GM18508 (cell line): Measurements from ENCODE around the gene PTPN14.
A peak's percentile ranks its signal among the peaks of the same experiment; 100 is the strongest.
"Not testable (repeated sequence)": the region's sequence is repeated elsewhere in the genome, so short reads cannot be mapped to it uniquely, and the experiment has no call there.

Source experiments
- ATAC-seq: cut with Tn5 transposase; IDR thresholded peaks from one replicate; pipeline ENCODE4 v1.9.1; 2021; ENCODE audit warnings: moderate number of reproducible peaks; ENCODE audit not compliant: insufficient read depth, unreplicated experiment

PTPN14 gene

DNA sequence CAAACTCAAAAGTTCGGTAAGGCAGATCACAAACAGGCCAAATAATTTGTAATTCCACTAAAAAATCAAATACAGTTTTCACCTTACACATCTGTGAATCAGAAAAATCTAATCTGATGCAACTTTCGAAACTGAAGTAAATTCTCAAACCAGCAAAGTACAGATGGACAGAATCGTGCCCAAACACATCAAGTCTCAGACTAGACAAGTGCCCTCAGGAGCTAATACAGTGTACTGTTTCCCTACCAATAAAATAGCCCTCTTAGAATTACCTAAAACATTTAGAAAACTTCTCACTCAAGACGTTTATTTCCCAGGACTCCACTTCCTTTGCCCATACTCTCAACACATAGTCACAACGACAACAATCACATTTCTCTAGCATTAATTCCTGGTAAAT lies 136.3 kb downstream of the PTPN14 start:
- ATAC-seq, result no peak

DNA sequence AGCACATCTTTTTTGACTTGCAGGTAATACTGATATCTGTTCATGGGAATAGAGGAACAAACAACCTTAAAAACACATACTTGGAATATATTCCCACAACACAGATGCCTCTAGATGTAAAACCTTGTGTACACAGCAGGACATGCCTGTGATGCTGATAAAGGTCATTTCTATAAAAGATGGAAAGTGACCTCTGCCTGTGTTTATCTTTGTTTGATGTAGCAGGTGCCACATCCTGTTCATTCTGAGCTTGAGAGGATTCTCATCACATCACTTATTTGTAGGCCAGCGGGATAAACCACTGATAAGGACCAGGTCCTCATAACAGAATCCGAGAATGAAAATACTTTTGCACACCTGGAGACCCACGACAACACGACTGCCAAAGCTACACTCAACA lies 136.7 kb downstream of the PTPN14 start:
- no peak for ATAC-seq

DNA sequence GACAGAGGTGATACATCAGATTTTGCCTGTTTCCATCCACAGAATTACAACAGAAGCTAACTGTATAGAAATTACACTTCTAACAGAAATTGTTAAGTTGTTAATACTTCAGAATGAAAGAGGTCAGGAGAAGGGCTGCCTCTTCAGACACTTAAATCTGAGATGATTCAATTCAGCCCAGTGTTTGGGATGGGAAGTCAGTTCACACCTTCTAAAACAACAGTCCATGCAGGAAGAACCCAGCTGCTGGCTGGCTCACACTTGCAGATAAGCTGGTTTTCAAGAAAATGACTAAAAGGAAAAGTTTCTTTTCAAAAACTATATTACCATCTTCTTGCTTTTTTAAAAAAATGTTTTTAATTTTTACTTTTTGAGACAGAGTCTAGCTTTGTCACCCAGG lies 138.1 kb downstream of the PTPN14 start:
- ATAC-seq, result no peak

DNA sequence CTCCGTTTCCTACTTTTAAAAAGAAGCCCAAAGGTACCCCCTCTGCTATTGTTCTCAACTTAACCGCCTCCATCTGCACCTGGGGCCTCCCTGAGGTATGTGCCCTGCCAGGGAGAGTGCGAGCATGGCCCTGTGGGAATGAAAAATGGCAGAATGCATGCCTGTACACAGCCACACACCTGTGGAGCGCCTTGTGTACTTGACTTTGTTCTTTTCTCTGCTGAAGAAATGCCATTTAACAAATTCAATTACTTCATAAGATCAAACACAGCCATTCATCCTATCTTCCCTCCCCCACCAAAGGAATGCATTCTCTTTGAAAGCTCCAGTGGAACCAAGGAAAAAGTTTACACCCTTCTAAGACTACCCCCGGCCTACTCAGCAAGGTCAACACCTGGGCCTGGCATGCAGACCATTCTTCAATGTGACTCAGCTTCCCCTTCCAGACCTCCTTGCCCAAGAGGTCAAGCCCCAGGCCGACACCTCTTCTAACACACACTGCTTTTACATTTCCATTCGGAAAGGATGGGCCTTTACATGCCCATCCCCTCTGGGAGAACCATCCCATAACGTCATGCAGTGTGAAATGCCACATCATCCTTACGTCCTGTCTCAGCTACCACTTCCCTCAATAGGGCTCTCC lies 146.7 kb downstream of the PTPN14 start:
- ATAC-seq, result peak; percentile 4

DNA sequence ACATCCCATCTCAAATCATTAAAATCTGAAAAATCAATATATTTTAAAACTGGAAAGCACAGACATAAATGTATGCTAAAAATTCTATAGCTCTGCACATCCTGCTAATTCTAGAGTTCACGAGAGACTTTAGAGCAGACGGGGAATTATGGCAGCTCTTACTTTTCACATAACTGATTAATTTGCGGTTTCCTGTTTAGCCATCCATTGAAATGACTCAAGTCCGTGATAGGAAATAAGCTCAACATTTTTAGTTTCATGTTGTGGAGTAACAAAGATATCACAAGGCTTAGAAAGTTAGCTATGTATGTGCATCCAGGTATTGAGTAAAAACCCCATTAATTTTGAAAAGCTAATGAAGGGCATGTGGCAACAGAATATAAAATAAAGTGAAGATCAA lies 147.2 kb downstream of the PTPN14 start:
- ATAC-seq, result peak; percentile 82

DNA sequence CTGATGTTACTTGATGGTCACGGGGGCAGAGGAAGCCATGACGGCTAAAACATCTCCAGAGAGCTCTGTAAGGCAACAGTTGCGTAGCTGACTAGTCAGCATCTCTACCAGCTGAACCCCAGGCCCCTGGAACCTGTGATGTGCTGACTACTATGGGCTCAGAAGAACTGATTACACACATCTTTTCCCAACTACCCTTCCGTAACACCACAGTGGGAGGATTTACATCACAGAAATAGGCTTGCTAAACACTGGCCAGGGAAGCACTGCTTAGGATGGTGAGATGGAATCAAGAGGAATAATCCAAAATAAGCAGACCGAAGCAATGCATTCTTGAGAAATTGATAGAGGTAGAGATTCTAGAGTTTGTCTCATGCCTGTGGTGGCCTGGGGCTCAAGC lies 148.0 kb downstream of the PTPN14 start:
- no peak for ATAC-seq

DNA sequence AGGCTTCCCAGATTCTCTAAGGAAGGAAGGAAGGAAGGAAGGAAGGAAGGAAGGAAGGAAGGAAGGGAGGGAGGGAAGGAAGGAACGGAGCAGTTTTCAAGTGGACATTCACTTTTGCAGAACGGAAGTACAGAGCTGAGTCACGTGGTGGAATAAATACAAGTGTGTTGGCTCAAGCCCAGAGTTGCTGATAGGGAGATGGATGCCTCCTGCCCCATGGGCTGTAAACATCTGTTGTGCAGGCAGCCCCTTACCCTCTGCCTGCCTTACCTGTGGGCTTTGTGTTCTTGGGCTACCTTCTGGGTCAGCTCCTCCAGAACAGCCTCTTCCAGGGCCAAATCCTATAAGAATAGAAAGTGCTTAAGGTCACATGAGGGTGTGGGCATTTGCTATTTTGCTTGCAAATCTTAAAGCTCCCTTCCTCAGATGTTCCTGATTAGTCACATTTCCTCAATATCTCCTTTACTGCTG lies 148.8 kb downstream of the PTPN14 start:
- no peak for ATAC-seq

DNA sequence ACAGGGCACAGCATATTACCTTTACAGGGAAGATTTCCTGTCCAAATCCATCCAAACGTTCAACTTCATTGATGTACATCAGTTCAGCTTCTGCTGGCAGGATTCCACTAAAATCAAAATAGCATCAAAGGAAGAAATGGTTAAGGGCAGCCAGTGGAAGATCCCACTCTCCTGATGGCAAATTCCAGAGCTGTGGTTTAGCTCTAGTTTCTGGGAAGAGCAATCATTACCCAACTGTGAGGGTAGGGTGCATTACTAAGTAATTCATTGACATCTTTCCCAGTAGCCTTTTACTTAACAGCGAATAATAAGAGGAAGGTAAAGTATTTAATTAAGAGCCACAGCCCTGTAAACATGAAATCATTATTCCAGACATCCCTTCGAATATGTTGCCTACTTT lies 149.7 kb downstream of the PTPN14 start:
- ATAC-seq, result no peak

DNA sequence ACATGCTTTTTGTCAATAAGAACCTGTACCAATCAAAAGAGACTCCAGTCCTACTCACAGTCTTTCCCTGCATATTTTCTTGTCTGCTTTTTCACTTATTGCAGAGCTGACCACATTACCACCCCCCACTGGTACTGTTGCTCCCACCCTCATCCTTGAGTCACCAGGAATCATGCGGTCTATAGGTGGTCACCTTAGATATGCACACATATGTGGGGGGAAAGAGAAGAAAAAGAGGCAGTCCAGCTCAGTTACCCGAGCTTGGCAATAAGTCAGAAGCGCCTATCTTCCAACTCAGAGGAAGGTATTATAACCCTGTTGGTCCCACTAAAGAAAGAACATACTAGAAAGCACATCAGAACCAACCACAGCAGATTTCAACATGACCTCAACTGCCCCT lies 151.3 kb downstream of the PTPN14 start:
- no peak for ATAC-seq

DNA sequence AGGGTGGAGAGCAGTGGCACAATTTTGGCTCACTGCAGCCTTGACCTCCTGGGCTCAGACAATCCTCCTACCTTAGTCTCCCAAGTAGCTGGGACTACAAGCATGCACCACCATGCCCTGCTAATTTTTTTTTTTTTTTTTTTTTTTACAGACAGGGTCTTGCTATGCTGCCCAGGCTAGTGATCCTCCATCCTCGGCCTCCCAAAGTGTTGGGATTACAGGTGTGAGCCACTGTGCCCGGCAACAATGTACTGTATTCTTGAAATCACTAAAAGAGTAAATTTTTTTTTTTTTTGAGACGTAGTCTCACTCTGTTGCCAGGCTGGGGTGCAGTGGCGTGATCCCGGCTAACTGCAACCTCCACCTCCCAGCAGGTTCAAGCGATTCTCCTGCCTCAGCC lies 152.9 kb downstream of the PTPN14 start:
- ATAC-seq, result no peak

DNA sequence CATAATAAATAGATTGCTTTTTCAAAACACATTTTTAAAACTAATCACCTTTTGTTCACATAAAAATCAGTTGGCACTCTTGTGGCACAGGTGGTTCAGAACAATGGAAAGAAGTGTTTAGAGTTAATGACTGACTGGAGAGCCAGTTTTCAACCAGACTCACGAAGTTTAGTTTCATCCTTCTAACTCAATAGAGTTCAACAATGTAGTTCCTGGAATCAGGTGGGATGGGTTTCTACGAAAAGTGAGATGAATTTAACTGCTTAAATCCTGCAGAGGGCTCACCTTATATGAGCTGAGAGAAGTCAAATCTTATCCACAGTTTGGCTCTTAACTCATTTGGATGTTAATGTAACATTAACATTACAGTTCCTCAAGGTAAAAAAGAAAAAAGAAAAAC lies 153.9 kb downstream of the PTPN14 start:
- ATAC-seq, result no peak

DNA sequence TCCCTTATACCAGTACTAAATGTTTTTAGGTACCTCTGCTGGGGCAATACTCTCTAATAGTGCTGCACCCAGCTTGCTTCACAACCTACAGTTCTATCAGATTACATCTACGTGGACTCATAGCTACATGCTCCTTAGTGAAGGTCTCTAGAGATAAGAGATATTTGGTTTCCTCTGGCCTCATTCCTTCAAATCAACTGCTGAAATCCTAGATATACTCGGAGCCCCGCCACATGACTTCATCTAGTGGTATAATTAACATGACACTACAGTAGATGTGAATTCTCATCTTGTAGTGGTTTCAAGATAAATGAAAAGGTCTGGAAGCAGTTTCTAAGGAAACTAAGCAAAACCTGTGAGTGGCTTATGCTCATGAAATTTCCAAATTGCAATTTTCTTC lies 155.1 kb downstream of the PTPN14 start:
- no peak for ATAC-seq

DNA sequence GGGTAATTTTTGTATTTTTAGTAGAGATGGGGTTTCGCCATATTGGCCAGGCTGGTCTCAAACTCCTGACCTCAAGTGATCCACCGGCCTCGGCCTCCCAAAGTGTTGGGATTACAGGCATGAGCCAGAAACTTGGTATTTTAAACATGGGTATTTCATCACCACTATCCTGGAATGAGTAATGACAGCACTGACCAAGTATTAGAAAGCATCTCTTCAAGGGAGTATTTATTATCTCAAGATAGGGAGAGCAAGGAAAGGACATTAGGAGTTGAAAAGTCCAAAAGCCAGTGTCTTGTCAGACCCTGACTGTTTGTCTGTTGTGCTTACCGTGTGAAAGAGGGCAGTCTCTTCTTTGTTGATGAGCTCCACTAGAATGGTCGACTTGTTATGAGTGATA lies 156.8 kb downstream of the PTPN14 start:
- not testable (repeated sequence) for ATAC-seq

DNA sequence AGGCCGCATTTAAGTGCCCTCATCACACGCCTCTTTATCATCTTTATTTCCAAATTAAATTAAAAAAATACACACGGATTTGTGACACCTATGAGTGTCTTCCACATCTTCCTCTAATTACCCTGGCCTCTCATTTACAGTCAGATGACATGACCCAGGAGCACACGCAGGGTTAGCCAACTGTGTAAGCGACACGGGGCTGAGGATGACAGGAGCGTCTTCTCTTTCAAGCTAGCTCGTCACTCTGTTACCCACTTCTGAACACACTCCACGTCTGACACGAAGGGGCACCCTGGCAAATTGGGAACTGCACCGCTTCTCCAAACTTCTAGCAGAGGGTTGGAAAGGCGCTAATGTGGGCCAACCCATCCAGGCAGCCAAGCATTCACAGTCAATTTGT lies 158.3 kb downstream of the PTPN14 start:
- no peak for ATAC-seq

DNA sequence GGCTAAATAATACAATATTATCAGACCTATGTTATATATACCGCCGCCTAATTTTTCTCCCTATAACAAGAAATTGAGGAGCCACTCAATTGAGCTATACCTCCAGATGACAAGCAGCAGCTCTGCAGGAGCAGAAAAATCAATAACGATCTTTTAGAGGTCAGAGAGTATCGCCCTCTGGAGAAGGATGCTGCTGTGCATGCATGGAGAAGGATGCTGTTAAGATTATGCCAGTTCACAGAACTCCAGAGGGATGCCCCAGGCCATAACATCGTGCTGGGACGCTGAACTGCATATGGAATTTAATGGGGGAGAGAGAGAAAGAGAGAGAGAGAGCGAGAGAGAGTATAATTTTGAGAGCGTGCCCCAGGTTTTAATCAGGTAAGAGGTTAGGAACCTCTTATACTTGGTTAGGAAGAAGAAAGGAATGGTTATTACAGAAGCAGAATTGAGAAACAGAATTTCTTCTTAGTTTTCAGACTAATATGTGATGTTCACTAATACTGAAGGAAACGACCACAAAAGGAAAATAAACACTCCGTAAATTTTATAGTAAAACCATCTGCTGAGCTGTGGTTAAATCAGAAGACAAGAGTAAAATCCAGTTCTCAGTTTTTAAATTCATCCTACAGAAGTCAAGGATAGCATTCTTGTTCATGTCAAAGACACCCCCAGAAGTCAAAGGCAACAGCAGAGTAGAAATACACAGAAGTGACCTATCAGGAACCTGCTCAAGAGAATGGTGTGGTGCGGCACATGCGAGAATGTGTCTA lies 159.3 kb downstream of the PTPN14 start:
- ATAC-seq, result no peak

DNA sequence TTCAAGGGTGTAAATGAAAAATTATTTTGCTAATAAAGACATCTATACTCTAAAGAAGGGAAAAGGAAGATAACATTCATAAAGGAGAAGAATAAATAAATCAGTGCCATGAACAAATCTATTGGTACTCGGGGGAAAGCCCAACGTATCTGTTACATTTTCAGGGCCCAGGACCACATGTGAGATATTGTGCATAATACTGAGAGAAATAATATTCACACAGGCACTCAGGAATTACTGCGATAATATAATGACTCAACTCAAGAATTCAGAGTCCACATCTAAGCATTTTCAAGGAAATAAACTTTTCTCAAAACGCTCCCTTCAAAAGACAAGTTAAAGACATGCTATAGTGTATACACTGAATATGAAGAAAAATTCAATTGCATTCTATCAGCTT lies 161.7 kb downstream of the PTPN14 start:
- no peak for ATAC-seq

DNA sequence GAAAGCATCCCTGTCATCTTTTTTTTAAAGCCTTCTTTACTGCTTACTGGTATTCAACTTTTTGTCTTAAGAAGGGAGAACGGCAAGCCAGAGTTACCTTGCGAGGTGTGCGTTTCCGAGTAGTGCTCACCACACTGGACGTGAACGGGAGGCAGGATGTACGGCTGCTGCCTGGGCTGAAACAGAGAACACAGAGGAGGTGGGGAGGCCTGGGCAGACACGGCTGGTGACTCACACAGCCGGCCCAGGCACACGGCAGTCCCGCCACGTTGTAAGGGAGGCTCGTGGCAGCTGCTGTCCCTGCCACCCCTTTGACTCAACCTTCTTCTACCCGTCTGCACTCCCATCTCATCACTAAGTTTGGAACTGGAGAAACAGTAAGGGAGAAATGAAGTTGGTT lies 164.7 kb downstream of the PTPN14 start:
- ATAC-seq, result no peak

DNA sequence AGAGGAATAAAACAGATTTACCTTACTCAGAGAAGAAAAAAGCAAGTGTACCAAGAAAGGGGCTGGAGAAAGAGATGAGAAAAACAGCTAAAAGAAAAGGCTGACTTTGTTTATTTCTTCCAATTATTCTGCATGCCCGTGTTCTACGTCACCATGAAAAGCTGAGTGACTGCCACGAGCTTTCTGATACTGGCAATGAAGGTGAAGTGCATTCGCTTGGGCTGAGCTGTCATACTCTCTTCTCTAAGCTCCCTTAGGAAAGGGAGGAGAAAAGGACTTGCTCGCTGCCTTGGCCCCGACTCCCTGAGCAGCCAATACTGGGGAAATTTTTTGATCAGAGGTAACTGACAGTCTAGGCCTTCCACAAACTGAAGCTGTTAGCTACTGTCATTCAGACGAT lies 165.1 kb downstream of the PTPN14 start:
- ATAC-seq, result no peak

DNA sequence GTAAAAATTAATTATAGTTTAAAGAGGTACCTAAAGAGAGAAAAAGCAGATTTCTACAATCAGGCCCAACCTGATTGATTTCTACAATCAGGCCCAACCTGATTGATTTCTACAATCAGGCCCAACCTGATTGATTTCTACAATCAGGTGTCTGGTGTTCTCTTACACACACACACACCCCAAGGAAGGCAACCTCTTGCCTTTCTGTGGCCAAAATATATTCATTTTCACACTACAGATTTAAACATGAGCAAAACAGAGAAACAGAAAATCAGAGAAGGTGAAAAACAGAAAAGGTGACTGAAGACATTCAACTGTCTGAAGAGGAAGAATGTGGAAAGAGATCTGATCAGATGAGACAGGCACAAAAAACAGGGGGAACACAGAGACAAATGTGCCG lies 166.0 kb downstream of the PTPN14 start:
- no peak for ATAC-seq

DNA sequence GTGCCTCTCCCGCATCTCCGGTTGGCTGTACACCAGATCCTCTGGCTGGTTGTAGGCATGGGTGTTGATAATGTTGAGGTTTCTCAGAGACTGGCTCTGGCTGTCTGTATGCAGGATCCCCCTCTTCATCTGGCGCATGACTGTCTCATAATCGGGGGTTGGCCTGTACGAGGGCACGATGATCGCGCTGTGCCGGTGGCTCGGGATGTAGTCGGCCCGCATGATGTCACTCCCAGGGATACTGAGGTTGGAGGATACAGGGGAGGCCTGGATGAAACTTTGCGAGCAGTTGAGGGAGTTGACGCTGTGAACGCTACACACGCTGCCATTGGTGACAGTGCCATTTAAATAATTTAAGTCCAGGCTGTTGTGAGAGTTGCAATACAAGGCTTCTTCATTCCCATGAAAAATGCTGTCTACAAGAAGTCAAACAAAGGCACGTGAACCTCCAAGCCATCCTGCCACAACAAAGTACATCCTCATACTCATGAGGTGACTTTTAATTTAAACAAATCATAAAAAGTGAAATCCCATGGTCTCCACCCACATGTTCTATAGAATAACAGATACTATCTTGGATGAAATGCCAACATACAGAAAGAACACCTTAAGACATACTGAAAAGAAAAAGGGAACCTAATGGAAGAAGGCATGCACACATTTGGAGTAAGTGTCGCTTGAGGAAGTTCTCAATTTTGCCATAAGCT lies 166.9 kb downstream of the PTPN14 start:
- ATAC-seq, result no peak
